GM03348 (cell line): ENCODE measurements around the gene HELZ2.
"Not testable (repeated sequence)": the region's sequence is repeated elsewhere in the genome, so short reads cannot be mapped to it uniquely, and the experiment has no call there.

ENCODE experiments used
- DNase-seq: peaks from one replicate; pipeline ENCODE4 v3.0.0; 2012; ENCODE audit warnings: low spot score

Gene HELZ2

GRCh38 chr20:63580796-63581461, 6.9 kb upstream of the HELZ2 start:
- DNase-seq = peak; percentile 29

- no peak for DNase-seq
Observed at GRCh38 chr20:63579017-63579694, 5.1 kb upstream of the HELZ2 start.

GRCh38 chr20:63578224-63579016, 4.4 kb upstream of the HELZ2 start:
- DNase-seq = no peak

GRCh38 chr20:63577317-63577894, 3.4 kb upstream of the HELZ2 start:
- DNase-seq = no peak

GRCh38 chr20:63576311-63576710, 2.3 kb upstream of the HELZ2 start:
- peak; percentile 36 for DNase-seq

- DNase-seq = no peak
Observed at GRCh38 chr20:63574829-63575743, 1.0 kb upstream of the HELZ2 start.

- no peak for DNase-seq
Observed at GRCh38 chr20:63573647-63574131, 350 bp downstream of the HELZ2 start.

GRCh38 chr20:63572788-63573646, 1.0 kb downstream of the HELZ2 start:
- DNase-seq = no peak

- DNase-seq = no peak
Observed at GRCh38 chr20:63572071-63572787, 1.8 kb downstream of the HELZ2 start.

- DNase-seq = not testable (repeated sequence)
Observed at GRCh38 chr20:63571087-63571478, 3.0 kb downstream of the HELZ2 start.

GRCh38 chr20:63570281-63571086, 3.6 kb downstream of the HELZ2 start:
- no peak for DNase-seq

GRCh38 chr20:63568986-63569949, 4.8 kb downstream of the HELZ2 start:
- no peak for DNase-seq

- DNase-seq = no peak
Observed at GRCh38 chr20:63568170-63568981, 5.7 kb downstream of the HELZ2 start.

- DNase-seq = no peak
Observed at GRCh38 chr20:63567386-63568169, 6.5 kb downstream of the HELZ2 start.

GRCh38 chr20:63567136-63567385, 7.0 kb downstream of the HELZ2 start:
- no peak for DNase-seq

GRCh38 chr20:63566395-63567135, 7.5 kb downstream of the HELZ2 start:
- DNase-seq = no peak
